HCT116 (cell line): ENCODE measurements around the gene POLR2I. TPM values are rescaled to one million over a fixed set of nuclear protein-coding genes. Genes with fewer than 3 reads are reported as not detected.
A peak's percentile ranks its signal among the peaks of the same experiment; 100 is the strongest.

ENCODE experiments used
- ATAC-seq: fragments of 200-7000 bp; cut with Tn5 transposase; 2 replicates; pipeline ENCODE4 v1.9.1; 2020; ENCODE audit warnings: mild to moderate bottlenecking, moderate library complexity
- BruUV-seq: library from RNA; stranded (reverse); fragments of 400-500 nt; replicated peaks from 2 replicates; lab custom pipeline; 2021; lab: Mats Ljungman, UMichigan
- CTCF ChIA-PET: fragments of 300-600 bp; sonication (Branson Sonifier 250); formaldehyde crosslinking; loops from one replicate; lab custom pipeline; 2021; ENCODE audit warnings: antibody characterized with exemption; lab: Charles Lee
- POLR2A ChIA-PET: fragments of 300-600, 350-600 bp; sonication (Branson Sonifier 250); formaldehyde crosslinking; loops from one replicate; lab custom pipeline; 2021; ENCODE audit warnings: antibody characterized with exemption; lab: Charles Lee
- RAD21 ChIA-PET, 2 experiments: fragments of 300-600 bp; sonication (Branson Sonifier 250); formaldehyde crosslinking; loops; one replicate each; lab custom pipeline; 2023; ENCODE audit warnings: low total read pairs in 2 of 2; ENCODE audit not compliant: uncharacterized antibody in 2 of 2, unreplicated experiment in 2 of 2, low non-redundant PET in 1 of 2; lab: Charles Lee
- DNase-seq: peaks from one replicate; pipeline ENCODE4 v3.0.0-alpha.2; 2010; ENCODE audit warnings: low read depth, low spot score
- H2AFZ ChIP-seq: fragments of 200-600 bp; shearing (Covaris generic), sonication (generic); 2 replicates; pipeline ENCODE4 v1.6.1; 2017; ENCODE audit warnings: low read depth, mixed run types, mixed read lengths, antibody characterized with exemption, low read length; ENCODE audit not compliant: poor library complexity, severe bottlenecking
- H3K27ac ChIP-seq: 2 replicates; pipeline ENCODE4 v1.5.1; 2012; ENCODE audit warnings: low read depth, low read length
- H3K27me3 ChIP-seq: fragments of 200-600 bp; sonication (generic); 2 replicates; pipeline ENCODE4 v1.6.1; 2016; ENCODE audit warnings: mixed run types, low read length, mixed read lengths; ENCODE audit not compliant: insufficient read depth
- H3K36me3 ChIP-seq, 2 experiments: fragments of 200-500 bp in 1 of 2; fragments of 200-600 bp in 1 of 2; sonication (Bioruptor generic) in 1 of 2; sonication (generic) in 1 of 2; 2 replicates each; pipeline versions ENCODE4 v1.5.1 to v1.6.1; 2014 to 2016; ENCODE audit warnings: low read length in 2 of 2, inconsistent platforms in 1 of 2, mixed read lengths in 1 of 2, mixed run types in 1 of 2; ENCODE audit not compliant: insufficient read depth in 2 of 2, control insufficient read depth in 1 of 2
- H3K4me1 ChIP-seq, 2 experiments: fragments of 200-600 bp in 1 of 2; sonication (generic) in 1 of 2; 2 replicates each; pipeline versions ENCODE4 v1.5.1 to v1.6.1; 2012 to 2017; ENCODE audit warnings: low read length in 2 of 2, inconsistent platforms in 1 of 2, mild to moderate bottlenecking in 1 of 2, mixed read lengths in 1 of 2, mixed run types in 1 of 2, moderate library complexity in 1 of 2; ENCODE audit not compliant: insufficient read depth in 2 of 2, control insufficient read depth in 1 of 2
- H3K4me2 ChIP-seq: fragments of 200-600 bp; sonication (generic); 2 replicates; pipeline ENCODE4 v1.6.1; 2017; ENCODE audit warnings: mixed run types, low read length, mixed read lengths
- H3K4me3 ChIP-seq, 2 experiments: fragments of 200-600 bp in 1 of 2; sonication (generic) in 1 of 2; replicated peaks in 1 of 2; 2 replicates each; pipeline ENCODE4 v1.5.1; 2011 to 2016; ENCODE audit warnings: low read length in 2 of 2, control low read depth in 1 of 2, low read depth in 1 of 2, mild to moderate bottlenecking in 1 of 2, mixed read lengths in 1 of 2, mixed run types in 1 of 2
- H3K79me2 ChIP-seq: fragments of 200-600 bp; sonication (generic); 2 replicates; pipeline ENCODE4 v1.6.1; 2017; ENCODE audit warnings: mild to moderate bottlenecking, mixed run types, low read length, moderate library complexity, mixed read lengths; ENCODE audit not compliant: insufficient read depth
- H3K9ac ChIP-seq: fragments of 200-600 bp; sonication (generic); 2 replicates; pipeline ENCODE4 v1.6.1; 2016; ENCODE audit warnings: low read length, mixed read lengths
- H3K9me2 ChIP-seq: fragments of 200-600 bp; sonication (generic), shearing (Covaris generic); 2 replicates; pipeline ENCODE4 v1.6.1; 2017; ENCODE audit warnings: mixed run types, mild to moderate bottlenecking, moderate library complexity; ENCODE audit not compliant: insufficient read depth
- H3K9me3 ChIP-seq, 2 experiments: fragments of 200-500 bp in 1 of 2; fragments of 200-600 bp in 1 of 2; sonication (Bioruptor generic) in 1 of 2; sonication (generic) in 1 of 2; 2 replicates each; pipeline ENCODE4 v1.6.1; 2014 to 2017; ENCODE audit warnings: low read length in 2 of 2, mixed read lengths in 2 of 2, inconsistent platforms in 1 of 2, low read depth in 1 of 2, mild to moderate bottlenecking in 1 of 2, mixed run types in 1 of 2, moderate library complexity in 1 of 2; ENCODE audit not compliant: control insufficient read depth in 1 of 2, insufficient read depth in 1 of 2
- H4K20me1 ChIP-seq: fragments of 200-600 bp; sonication (generic), shearing (Covaris generic); 2 replicates; pipeline ENCODE4 v1.6.1; 2017; ENCODE audit warnings: mixed run types, mild to moderate bottlenecking, moderate library complexity; ENCODE audit not compliant: insufficient read depth
- CEBPB ChIP-seq: IDR thresholded peaks from 2 replicates; pipeline ENCODE4 v1.6.1; 2012; ENCODE audit warnings: low read depth
- EGR1 ChIP-seq: IDR thresholded peaks from 2 replicates; pipeline ENCODE4 v1.6.1; 2012; ENCODE audit warnings: low read depth
- ELF1 ChIP-seq: IDR thresholded peaks from 2 replicates; pipeline ENCODE4 v1.6.1; 2012; ENCODE audit warnings: low read depth, borderline replicate concordance
- EZH2 ChIP-seq: fragments of 200-600 bp; sonication (generic); IDR thresholded peaks from 2 replicates; pipeline ENCODE4 v1.6.1; 2017; ENCODE audit warnings: antibody characterized with exemption, mixed run types
- EZH2phosphoT487 ChIP-seq: fragments of 200-600 bp; IDR thresholded peaks from 2 replicates; pipeline ENCODE4 v1.6.1; 2018; ENCODE audit warnings: antibody characterized with exemption, borderline replicate concordance
- POLR2A ChIP-seq: IDR thresholded peaks from 2 replicates; pipeline ENCODE4 v1.7.0; 2011; ENCODE audit warnings: borderline replicate concordance; ENCODE audit not compliant: insufficient read depth, insufficient read length; ENCODE audit errors: extremely low read depth
- POLR2AphosphoS5 ChIP-seq: IDR thresholded peaks from 2 replicates; pipeline ENCODE4 v1.6.1; 2011; ENCODE audit warnings: mild to moderate bottlenecking, low read depth, low read length, moderate library complexity
- RAD21 ChIP-seq: IDR thresholded peaks from 2 replicates; pipeline ENCODE4 v1.6.1; 2012; ENCODE audit warnings: low read depth, mild to moderate bottlenecking
- SIN3A ChIP-seq: IDR thresholded peaks from 2 replicates; pipeline ENCODE4 v1.6.1; 2012; ENCODE audit warnings: low read depth
- SP1 ChIP-seq: IDR thresholded peaks from 2 replicates; pipeline ENCODE4 v1.6.1; 2012; ENCODE audit warnings: low read depth
- TCF7L2 ChIP-seq: IDR thresholded peaks from 2 replicates; pipeline ENCODE4 v1.7.0; 2011; ENCODE audit warnings: borderline replicate concordance, inconsistent platforms; ENCODE audit not compliant: insufficient read depth, insufficient read length; ENCODE audit errors: extremely low read depth
- ZFX ChIP-seq: fragments of 450-650 bp; IDR thresholded peaks from 2 replicates; pipeline ENCODE4 v1.6.1; 2017
- intact Hi-C: fragments of 100-400 bp; cut with micrococcal nuclease; formaldehyde crosslinking; loops from 2 replicates; pipeline ENCODE4 v1.10.0; 2022
- total RNA-seq: library from RNA; stranded (reverse); gene quantifications from one replicate; pipeline ENCODE4 v1.2.1, GENCODE V29; 2021; ENCODE audit not compliant: unreplicated experiment
- TF ChIP-seq, protein P1 (sequence below), 3 experiments: fragments of 200-600 bp in 1 of 3; sonication (generic) in 1 of 3; IDR thresholded peaks in 2 of 3; conservative IDR thresholded peaks in 1 of 3; 2 replicates each; pipeline ENCODE4 v1.5.1; 2012 to 2017; ENCODE audit warnings: low read depth in 2 of 3, low read length in 2 of 3, antibody characterized with exemption in 1 of 3, borderline replicate concordance in 1 of 3, control low read depth in 1 of 3, mild to moderate bottlenecking in 1 of 3, mixed read lengths in 1 of 3, mixed run types in 1 of 3, moderate library complexity in 1 of 3; ENCODE audit not compliant: insufficient read depth in 1 of 3
- TF ChIP-seq, protein P2 (sequence below): IDR thresholded peaks from 2 replicates; pipeline ENCODE4 v1.6.1; 2012
- TF ChIP-seq, protein P3 (sequence below): IDR thresholded peaks from 2 replicates; pipeline ENCODE4 v1.6.1; 2012

Gene POLR2I
- total RNA-seq, 1 experiment from 2014 or later = 108 TPM

DNA sequence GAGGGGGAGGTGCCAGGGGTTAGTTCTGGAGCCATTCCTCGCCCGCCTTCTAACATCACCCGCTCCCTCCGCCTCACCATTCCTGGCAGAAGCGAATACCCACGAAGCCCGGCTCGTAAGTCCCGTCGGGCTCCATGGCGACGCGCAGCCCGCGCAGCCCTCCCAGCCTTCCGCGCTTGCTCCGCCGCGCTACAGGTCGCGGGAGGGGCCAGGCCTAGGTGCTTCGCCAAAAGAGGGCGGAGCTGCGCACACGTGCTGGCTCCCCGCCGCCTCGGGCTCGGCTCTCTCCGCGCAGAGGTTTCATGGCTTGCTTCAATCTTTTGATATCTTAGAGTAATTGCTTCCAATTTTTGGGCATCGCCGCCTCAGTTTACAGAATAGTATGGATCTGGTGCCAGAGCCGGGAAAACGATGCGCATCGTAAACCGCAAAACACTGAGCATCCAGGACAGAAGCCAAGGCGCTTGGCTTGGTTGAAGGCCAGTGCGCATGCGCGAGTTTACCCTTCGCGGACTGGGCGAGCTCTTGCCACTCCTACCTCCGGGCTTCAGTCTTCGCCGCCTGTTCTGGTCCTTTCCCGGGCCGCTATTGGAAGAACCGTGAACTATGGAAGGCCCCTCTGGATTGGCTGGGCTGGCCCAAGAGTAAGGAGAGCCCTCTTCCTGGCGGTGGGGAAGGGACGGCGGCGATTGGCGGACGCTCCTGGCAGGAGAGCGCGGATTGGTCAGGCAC lies at the start of gene POLR2I (continued):
- TF ChIP-seq, protein P1, sequence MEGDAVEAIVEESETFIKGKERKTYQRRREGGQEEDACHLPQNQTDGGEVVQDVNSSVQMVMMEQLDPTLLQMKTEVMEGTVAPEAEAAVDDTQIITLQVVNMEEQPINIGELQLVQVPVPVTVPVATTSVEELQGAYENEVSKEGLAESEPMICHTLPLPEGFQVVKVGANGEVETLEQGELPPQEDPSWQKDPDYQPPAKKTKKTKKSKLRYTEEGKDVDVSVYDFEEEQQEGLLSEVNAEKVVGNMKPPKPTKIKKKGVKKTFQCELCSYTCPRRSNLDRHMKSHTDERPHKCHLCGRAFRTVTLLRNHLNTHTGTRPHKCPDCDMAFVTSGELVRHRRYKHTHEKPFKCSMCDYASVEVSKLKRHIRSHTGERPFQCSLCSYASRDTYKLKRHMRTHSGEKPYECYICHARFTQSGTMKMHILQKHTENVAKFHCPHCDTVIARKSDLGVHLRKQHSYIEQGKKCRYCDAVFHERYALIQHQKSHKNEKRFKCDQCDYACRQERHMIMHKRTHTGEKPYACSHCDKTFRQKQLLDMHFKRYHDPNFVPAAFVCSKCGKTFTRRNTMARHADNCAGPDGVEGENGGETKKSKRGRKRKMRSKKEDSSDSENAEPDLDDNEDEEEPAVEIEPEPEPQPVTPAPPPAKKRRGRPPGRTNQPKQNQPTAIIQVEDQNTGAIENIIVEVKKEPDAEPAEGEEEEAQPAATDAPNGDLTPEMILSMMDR (IDR thresholded peaks at IDR 0.05 in 2 of 3, conservative IDR thresholded peaks at IDR 0.05 in 1 of 3; ENCODE audit: borderline replicate concordance in 1 of 3, insufficient read depth in 1 of 3, low read depth in 2 of 3, low read length in 2 of 3) = no peak
- peak; percentile 84 for TF ChIP-seq POLR2AphosphoS5
- no peak for TF ChIP-seq EZH2

DNA sequence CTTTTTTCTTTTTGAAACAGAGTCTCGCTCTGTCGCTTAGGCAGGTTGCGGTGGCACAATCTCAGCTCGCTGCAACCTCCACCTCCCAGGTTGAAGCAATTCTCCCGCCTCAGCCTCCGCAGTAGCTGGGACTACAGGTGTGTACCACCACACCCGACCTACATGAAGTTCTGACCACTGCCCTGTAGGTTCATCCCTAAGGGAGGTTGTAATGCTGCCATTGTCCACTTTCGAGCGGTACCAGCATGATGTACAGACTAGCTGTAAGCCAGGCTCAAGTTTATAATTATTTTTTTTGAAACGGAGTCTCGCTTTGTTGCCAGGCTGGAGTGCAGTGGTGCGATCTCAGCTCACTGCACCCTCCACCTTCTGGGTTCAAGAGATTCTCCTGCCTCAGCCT lies 49.1 kb upstream of the POLR2I start:
- Histone ChIP-seq H4K20me1 (no peaks in the 10 kb centered on the region), H3K27ac (no peak overlapping the region), H3K9me3 (no peaks in the 10 kb centered on the region), H3K4me2 (no peak overlapping the region)
- RAD21 ChIA-PET = no interaction called here
- no peak for DNase-seq
- TF ChIP-seq EGR1 (no peak), CEBPB (no peak), TCF7L2 (no peak), ELF1 (no peak), EZH2phosphoT487 (no peak), ZFX (no peak), POLR2A (no peak), SP1 (no peak), POLR2AphosphoS5 (no peak), RAD21 (no peak), EZH2 (no peak), SIN3A (no peak)
- TF ChIP-seq, protein P1 (IDR thresholded peaks at IDR 0.05 in 2 of 3, conservative IDR thresholded peaks at IDR 0.05 in 1 of 3; ENCODE audit: borderline replicate concordance in 1 of 3, insufficient read depth in 1 of 3, low read depth in 2 of 3, low read length in 2 of 3) = no peak
- TF ChIP-seq, protein P2, sequence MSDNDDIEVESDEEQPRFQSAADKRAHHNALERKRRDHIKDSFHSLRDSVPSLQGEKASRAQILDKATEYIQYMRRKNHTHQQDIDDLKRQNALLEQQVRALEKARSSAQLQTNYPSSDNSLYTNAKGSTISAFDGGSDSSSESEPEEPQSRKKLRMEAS = no peak
- TF ChIP-seq, protein P3, sequence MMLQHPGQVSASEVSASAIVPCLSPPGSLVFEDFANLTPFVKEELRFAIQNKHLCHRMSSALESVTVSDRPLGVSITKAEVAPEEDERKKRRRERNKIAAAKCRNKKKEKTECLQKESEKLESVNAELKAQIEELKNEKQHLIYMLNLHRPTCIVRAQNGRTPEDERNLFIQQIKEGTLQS = no peak
- TF ChIP-seq, all 23 proteins: peak for 0
- BruUV-seq = no TSS peak
- peaks cover 0 to 7% of the 10 kb centered on the region in 2 experiments; a peak in 1 of 4 replicates for H3K36me3 ChIP-seq
- intact Hi-C loops = no loop called here
- no peaks in the 10 kb centered on the region for H3K79me2 ChIP-seq
- H3K27me3 ChIP-seq = no peaks in the 10 kb centered on the region
- no peak overlapping the region for H2AFZ ChIP-seq
- no peak overlapping the region for H3K4me3 ChIP-seq
- ATAC-seq = no peak
- no peak overlapping the region for H3K9ac ChIP-seq
- POLR2A ChIA-PET = no interaction called here
- no peaks in the 10 kb centered on the region for H3K4me1 ChIP-seq
- no peaks in the 10 kb centered on the region for H3K9me2 ChIP-seq
- CTCF ChIA-PET = no interaction called here
